ENCODE data around the gene TRMT61A. TPM values are rescaled to one million over a fixed set of nuclear protein-coding genes. Genes with fewer than 3 reads are reported as not detected.

Gene TRMT61A
- total RNA-seq, 2 donors from 2014 or later, result 13.2 to 29.7 TPM

- Mint-ChIP-seq H3K27me3 (no peaks in the 10 kb centered on the region), H3K36me3 (no peaks in the 10 kb centered on the region), H3K4me3 (no peak overlapping the region), H3K9me3 (no peaks in the 10 kb centered on the region), H3K4me1 (ENCODE audit: low read depth in 2 of 2) (no peaks in the 10 kb centered on the region), H3K27ac (no peak overlapping the region)
- DNase-seq (ENCODE audit: low spot score), result no peak
- ATAC-seq, result no peak
Measured at GRCh38 chr14:103581206-103581605, 52.2 kb downstream of the TRMT61A start.

GRCh38 chr14:103581954-103582703, 53.1 kb downstream of the TRMT61A start:
- Mint-ChIP-seq H3K4me1 (ENCODE audit: low read depth in 2 of 2) (no peaks in the 10 kb centered on the region), H3K36me3 (no peaks in the 10 kb centered on the region), H3K9me3 (no peaks in the 10 kb centered on the region)

GRCh38 chr14:103584326-103584915, 55.4 kb downstream of the TRMT61A start:
- no peak overlapping the region for H3K27ac Mint-ChIP-seq
- ATAC-seq, result no peak
- no peaks in the 10 kb centered on the region for H3K9me3 Mint-ChIP-seq
- no peaks in the 10 kb centered on the region for H3K36me3 Mint-ChIP-seq
- DNase-seq (ENCODE audit: low spot score), result no peak
- H3K4me1 Mint-ChIP-seq (ENCODE audit: low read depth in 2 of 2), result no peaks in the 10 kb centered on the region
- no peaks in the 10 kb centered on the region for H3K27me3 Mint-ChIP-seq
- no peak overlapping the region for H3K4me3 Mint-ChIP-seq

More at GRCh38 chr14:103581954-103582703, 53.1 kb downstream of the TRMT61A start:
- no peak overlapping the region for H3K27ac Mint-ChIP-seq
- no peaks in the 10 kb centered on the region for H3K27me3 Mint-ChIP-seq
- H3K4me3 Mint-ChIP-seq, result no peak overlapping the region
- no peak for DNase-seq (ENCODE audit: low spot score)
- no peak for ATAC-seq

Other genes starting within 250 kb of the TRMT61A start
- 100 to 1,000 TPM; 246 to 316 TPM for gene EIF5, start 195.0 kb upstream of the TRMT61A start, total RNA-seq
- gene MARK3, start 143.8 kb upstream of the TRMT61A start, total RNA-seq, result 100 to 1,000 TPM; 101 to 165 TPM
- gene CKB, start 6.4 kb upstream of the TRMT61A start, total RNA-seq, result 1 to 10 TPM; 3.0 to 4.6 TPM
- gene BAG5, start 33.5 kb downstream of the TRMT61A start, total RNA-seq, result 10 to 100 TPM; 27.4 to 29.6 TPM
- 10 to 100 TPM; 35.8 to 38.3 TPM for gene COA8, start 33.8 kb downstream of the TRMT61A start, total RNA-seq
- 100 to 1,000 TPM; 150 to 189 TPM for gene KLC1, start 100.0 kb downstream of the TRMT61A start, total RNA-seq
- gene XRCC3, start 186.3 kb downstream of the TRMT61A start, total RNA-seq, result 100 to 1,000 TPM in 1 of 2 donors, 10 to 100 TPM in 1; 37.3 to 112 TPM
- gene ZFYVE21, start 186.6 kb downstream of the TRMT61A start, total RNA-seq, result 10 to 100 TPM; 13.0 to 22.0 TPM